Endothelial cell of umbilical vein (primary cell): ENCODE results near the gene PDHX. TPM values are rescaled to one million over a fixed set of nuclear protein-coding genes. Genes with fewer than 3 reads are reported as not detected.

Experiments
- BruUV-seq: library from RNA; stranded (reverse); fragments of 400-500 nt; replicated peaks from 2 replicates; lab custom pipeline; 2021; lab: Mats Ljungman, UMichigan
- CTCF ChIA-PET: fragments of 300-600, 350-600 bp; sonication (Branson Sonifier 250); formaldehyde crosslinking; loops from one replicate; lab custom pipeline; 2021; ENCODE audit warnings: antibody characterized with exemption, inconsistent platforms; lab: Charles Lee
- POLR2A ChIA-PET: fragments of 300-600, 350-600 bp; sonication (Branson Sonifier 250); formaldehyde crosslinking; loops from one replicate; lab custom pipeline; 2021; ENCODE audit warnings: antibody characterized with exemption, inconsistent platforms; lab: Charles Lee
- DNase-seq: peaks from one replicate; pipeline ENCODE4 v3.0.0-alpha.2; 2011; ENCODE audit warnings: low read depth, low spot score
- FAIRE-seq: peaks from 2 replicates; lab custom pipeline; 2011; peaks lifted over from hg19 to GRCh38; lab: Jason Lieb, UNC
- H2AFZ ChIP-seq: 2 replicates; pipeline ENCODE4 v1.6.0; 2012; ENCODE audit warnings: low read depth, low read length, control low read depth, inconsistent platforms
- H3K27ac ChIP-seq: 2 replicates; pipeline ENCODE4 v1.5.1; 2011; ENCODE audit warnings: low read depth, mild to moderate bottlenecking, control low read depth, low read length, moderate library complexity; ENCODE audit not compliant: insufficient read depth
- H3K27me3 ChIP-seq, 2 experiments: 2 replicates each; pipeline versions ENCODE4 v1.6.0 to v1.6.1; 2011; ENCODE audit warnings: low read length in 2 of 2, mixed read lengths in 1 of 2; ENCODE audit not compliant: control insufficient read depth in 2 of 2, insufficient read depth in 2 of 2
- H3K36me3 ChIP-seq, 2 experiments: 2 replicates in 1 of 2; 3 replicates in 1 of 2; pipeline ENCODE4 v1.5.1; 2011; ENCODE audit warnings: low read length in 2 of 2, mild to moderate bottlenecking in 1 of 2, moderate library complexity in 1 of 2; ENCODE audit not compliant: control insufficient read depth in 2 of 2, insufficient read depth in 2 of 2; ENCODE audit errors: extremely low read depth in 1 of 2
- H3K4me1 ChIP-seq: 3 replicates; pipeline ENCODE4 v1.5.1; 2011; ENCODE audit warnings: mild to moderate bottlenecking, low read length; ENCODE audit not compliant: control insufficient read depth, insufficient read depth; ENCODE audit errors: extremely low read depth
- H3K4me2 ChIP-seq: 2 replicates; pipeline ENCODE4 v1.6.1; 2011; ENCODE audit warnings: low read length, control low read depth, mixed read lengths; ENCODE audit not compliant: insufficient read depth
- H3K4me3 ChIP-seq, 3 experiments: fragments of 200-600 bp in 1 of 3; sonication (generic), shearing (Covaris generic) in 1 of 3; replicated peaks in 1 of 3; 2 replicates each; pipeline ENCODE4 v1.5.1; 2011 to 2016; ENCODE audit warnings: control low read depth in 3 of 3, low read length in 3 of 3, mild to moderate bottlenecking in 2 of 3, inconsistent platforms in 1 of 3, low read depth in 1 of 3, moderate library complexity in 1 of 3; ENCODE audit not compliant: insufficient read depth in 1 of 3
- H3K79me2 ChIP-seq: 2 replicates; pipeline ENCODE4 v1.6.0; 2012; ENCODE audit warnings: low read length, inconsistent platforms; ENCODE audit not compliant: control insufficient read depth, insufficient read depth
- H3K9ac ChIP-seq: replicated peaks from 2 replicates; pipeline ENCODE3; 2011; ENCODE audit warnings: low read length, control low read depth; ENCODE audit not compliant: insufficient read depth; ENCODE audit errors: extremely low read depth
- H3K9me1 ChIP-seq: replicated peaks from 3 replicates; pipeline ENCODE4 v1.6.0; 2011; ENCODE audit warnings: mild to moderate bottlenecking, low read length; ENCODE audit not compliant: control insufficient read depth, insufficient read depth; ENCODE audit errors: extremely low read depth
- H3K9me3 ChIP-seq: replicated peaks from 2 replicates; pipeline ENCODE4 v1.5.1; 2012; ENCODE audit warnings: low read length, inconsistent platforms; ENCODE audit not compliant: control insufficient read depth, insufficient read depth
- H4K20me1 ChIP-seq: replicated peaks from 2 replicates; pipeline ENCODE3; 2011; ENCODE audit warnings: mild to moderate bottlenecking, low read length; ENCODE audit not compliant: control insufficient read depth, insufficient read depth; ENCODE audit errors: extremely low read depth
- EZH2 ChIP-seq: IDR thresholded peaks from 2 replicates; pipeline ENCODE4 v1.6.1; 2012; ENCODE audit warnings: borderline replicate concordance, low read depth, mild to moderate bottlenecking, moderate library complexity, low read length, inconsistent platforms; ENCODE audit not compliant: severe bottlenecking
- FOS ChIP-seq: IDR thresholded peaks from 2 replicates; pipeline ENCODE4 v1.6.1; 2011; ENCODE audit warnings: mild to moderate bottlenecking, low read length, moderate library complexity, borderline replicate concordance; ENCODE audit not compliant: insufficient read depth
- GATA2 ChIP-seq: IDR thresholded peaks from 2 replicates; pipeline ENCODE4 v1.7.0; 2011; ENCODE audit warnings: low read depth, mild to moderate bottlenecking, moderate library complexity, mixed read lengths, low read length; ENCODE audit not compliant: insufficient read length, insufficient read depth
- JUN ChIP-seq: IDR thresholded peaks from 2 replicates; pipeline ENCODE4 v1.6.1; 2011; ENCODE audit warnings: borderline replicate concordance, low read depth; ENCODE audit not compliant: insufficient read length, insufficient read depth
- MYC ChIP-seq: IDR thresholded peaks from one replicate; pipeline ENCODE4 v1.6.1; 2011; ENCODE audit warnings: mild to moderate bottlenecking, low read depth, low read length
- POLR2A ChIP-seq: IDR thresholded peaks from 2 replicates; pipeline ENCODE4 v1.6.1; 2012; ENCODE audit warnings: low read depth, mild to moderate bottlenecking, control low read depth, low read length
- POLR2AphosphoS5 ChIP-seq: IDR thresholded peaks from 2 replicates; pipeline ENCODE4 v1.6.1; 2012; ENCODE audit warnings: low read depth, mild to moderate bottlenecking, control low read depth, low read length, moderate library complexity; ENCODE audit not compliant: insufficient read depth
- dilution Hi-C: fragments of 300-500 bp; cut with MboI; formaldehyde crosslinking; loops from one replicate; pipeline ENCODE4 v1.15.0; 2019; ENCODE audit warnings: low sequenced_read_pairs; ENCODE audit not compliant: extremely low pct_ligation_motif_present
- intact Hi-C: fragments of 100-400 bp; cut with micrococcal nuclease; formaldehyde crosslinking; loops from one replicate; pipeline ENCODE4 v1.10.0; 2022
- polyA plus RNA-seq, 4 experiments: library from polyadenylated mRNA; depleted of rRNA in 3 of 4; stranded (reverse) in 3 of 4; unstranded in 1 of 4; fragments of >200 nt; gene quantifications; 2 replicates each; pipeline versions ENCODE4 v1.2.1 to v1.2.3, GENCODE V29; 2011 to 2012; ENCODE audit warnings: missing spikeins in 1 of 4
- total RNA-seq: library from RNA; stranded (reverse); gene quantifications from 2 replicates; pipeline ENCODE4 v1.2.3, GENCODE V29; 2021
- TF ChIP-seq, protein P1 (sequence below), 2 donors: IDR thresholded peaks; 1 replicate in 1 of 2; 2 replicates in 1 of 2; pipeline ENCODE4 v1.5.1; 2011; ENCODE audit warnings: low read length in 2 of 2, mild to moderate bottlenecking in 2 of 2, moderate library complexity in 2 of 2, control low read depth in 1 of 2, inconsistent platforms in 1 of 2, low read depth in 1 of 2; ENCODE audit not compliant: insufficient read depth in 1 of 2; ENCODE audit errors: extremely low read depth in 1 of 2
- TF ChIP-seq, protein P2 (sequence below): IDR thresholded peaks from 2 replicates; pipeline ENCODE4 v1.6.1; 2011; ENCODE audit not compliant: insufficient read depth, insufficient read length

The PDHX gene
- total and polyA plus RNA-seq, 2 donors (not counting 3 experiments of a cell fraction or from before 2014, with no cell fraction given) = 10.5 to 30.5 TPM

DNA sequence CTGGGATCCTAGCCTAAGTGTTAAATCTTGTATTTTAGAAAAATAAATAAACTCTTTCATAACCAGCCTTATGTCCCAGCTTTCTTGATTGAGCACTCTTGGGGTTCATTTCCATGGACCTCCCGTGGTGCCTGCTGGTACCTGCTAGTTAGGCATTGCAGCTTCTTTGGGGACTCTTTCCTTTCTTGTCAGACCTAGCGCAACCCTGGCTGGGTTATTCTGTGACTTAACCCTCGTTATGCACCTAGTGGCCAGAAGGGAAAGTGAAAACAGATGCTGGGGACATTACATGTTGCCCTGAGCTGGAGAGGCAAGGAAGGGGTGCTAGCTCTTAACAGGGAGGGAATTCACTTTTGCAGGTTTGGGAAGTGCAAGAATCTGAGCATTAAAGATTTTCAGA, 47.0 kb upstream of the PDHX start:
- Histone ChIP-seq H3K9me3 (no peaks in the 10 kb centered on the region), H3K4me3 (no peak overlapping the region), H3K36me3 (no peaks in the 10 kb centered on the region), H3K79me2 (no peaks in the 10 kb centered on the region), H4K20me1 (no peaks in the 10 kb centered on the region), H3K27me3 (peaks cover 0 to 4% of the 10 kb centered on the region in 2 experiments), H3K9me1 (no peaks in the 10 kb centered on the region), H3K9ac (no peak overlapping the region), H2AFZ (no peak overlapping the region), H3K4me1 (no peaks in the 10 kb centered on the region), H3K4me2 (no peak overlapping the region), H3K27ac (no peak overlapping the region)
- CTCF ChIA-PET = interaction anchor here (0.9 to 1.8 kb wide), 2 partner anchors 16 to 77 kb away, joined by 3 to 5 read pairs; no protein-coding TSS in a partner anchor
- dilution Hi-C loops (no loop called here), intact Hi-C loops (no loop called here)
- TF ChIP-seq POLR2AphosphoS5 (no peak), FOS (no peak), JUN (no peak), MYC (no peak), GATA2 (no peak), POLR2A (no peak), EZH2 (no peak)
- TF ChIP-seq, protein P1, sequence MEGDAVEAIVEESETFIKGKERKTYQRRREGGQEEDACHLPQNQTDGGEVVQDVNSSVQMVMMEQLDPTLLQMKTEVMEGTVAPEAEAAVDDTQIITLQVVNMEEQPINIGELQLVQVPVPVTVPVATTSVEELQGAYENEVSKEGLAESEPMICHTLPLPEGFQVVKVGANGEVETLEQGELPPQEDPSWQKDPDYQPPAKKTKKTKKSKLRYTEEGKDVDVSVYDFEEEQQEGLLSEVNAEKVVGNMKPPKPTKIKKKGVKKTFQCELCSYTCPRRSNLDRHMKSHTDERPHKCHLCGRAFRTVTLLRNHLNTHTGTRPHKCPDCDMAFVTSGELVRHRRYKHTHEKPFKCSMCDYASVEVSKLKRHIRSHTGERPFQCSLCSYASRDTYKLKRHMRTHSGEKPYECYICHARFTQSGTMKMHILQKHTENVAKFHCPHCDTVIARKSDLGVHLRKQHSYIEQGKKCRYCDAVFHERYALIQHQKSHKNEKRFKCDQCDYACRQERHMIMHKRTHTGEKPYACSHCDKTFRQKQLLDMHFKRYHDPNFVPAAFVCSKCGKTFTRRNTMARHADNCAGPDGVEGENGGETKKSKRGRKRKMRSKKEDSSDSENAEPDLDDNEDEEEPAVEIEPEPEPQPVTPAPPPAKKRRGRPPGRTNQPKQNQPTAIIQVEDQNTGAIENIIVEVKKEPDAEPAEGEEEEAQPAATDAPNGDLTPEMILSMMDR (IDR thresholded peaks at IDR 0.05; ENCODE audit: extremely low read depth in 1 of 2, insufficient read depth in 1 of 2, low read depth in 1 of 2, low read length in 2 of 2) = no peak
- TF ChIP-seq, protein P2, sequence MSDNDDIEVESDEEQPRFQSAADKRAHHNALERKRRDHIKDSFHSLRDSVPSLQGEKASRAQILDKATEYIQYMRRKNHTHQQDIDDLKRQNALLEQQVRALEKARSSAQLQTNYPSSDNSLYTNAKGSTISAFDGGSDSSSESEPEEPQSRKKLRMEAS = no peak
- DNase-seq = no peak
- BruUV-seq = no TSS peak
- POLR2A ChIA-PET = no interaction called here
- no peak for FAIRE-seq
